SK-N-MC (cell line): ENCODE data around the gene PAXX.

ENCODE experiments used
- EZH2 ChIP-seq: fragments of 200-600 bp; sonication (generic); IDR thresholded peaks from one replicate; pipeline ENCODE4 v1.6.1; 2017; ENCODE audit warnings: antibody characterized with exemption
- FOXP2 ChIP-seq: optimal IDR thresholded peaks from 2 replicates; pipeline ENCODE3; 2011; ENCODE audit warnings: mild to moderate bottlenecking, moderate library complexity; ENCODE audit not compliant: insufficient read depth; ENCODE audit errors: extremely low read length, control extremely low read depth
- POLR2AphosphoS5 ChIP-seq: IDR thresholded peaks from 2 replicates; pipeline ENCODE4 v1.6.1; 2012; ENCODE audit warnings: mild to moderate bottlenecking, low read depth, low read length, borderline replicate concordance

DNA sequence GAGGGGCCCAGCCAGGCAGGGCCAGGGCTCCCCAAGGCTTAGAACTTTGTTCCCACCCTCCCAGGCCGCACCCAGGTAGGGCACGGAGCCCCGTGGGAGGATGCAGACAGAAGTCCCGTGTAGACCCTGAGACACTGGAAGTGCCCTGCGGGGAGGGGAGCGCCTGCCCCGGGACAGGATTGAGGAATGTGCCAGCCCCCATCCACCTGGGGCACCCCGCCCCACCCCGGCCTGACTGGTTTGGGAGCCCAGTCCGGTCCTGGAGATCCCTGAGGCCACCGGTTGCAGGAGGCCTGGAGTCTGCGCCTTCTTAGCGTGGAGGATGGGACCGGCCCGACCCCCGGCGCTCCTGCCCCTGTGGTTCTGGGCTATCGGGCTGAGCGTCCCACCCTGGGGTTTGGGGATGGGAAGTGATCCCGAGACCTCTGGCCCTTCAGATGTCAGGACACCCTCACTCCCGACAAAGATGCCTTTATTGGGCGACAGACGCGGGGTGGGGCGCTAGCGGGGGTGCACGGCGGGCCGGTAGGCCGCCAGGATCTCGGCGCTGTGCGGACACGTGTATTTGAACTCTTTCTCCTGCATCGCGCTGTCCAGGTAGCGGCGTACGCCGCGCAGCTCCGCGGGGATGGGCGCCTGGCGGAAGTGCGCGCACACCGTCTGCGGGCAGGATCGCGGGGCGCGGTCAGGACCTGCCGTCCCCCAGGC lies 2.1 kb downstream of the PAXX start:
- TF ChIP-seq EZH2 (no peak), POLR2AphosphoS5 (no peak), FOXP2 (no peak)
